Naive thymus-derived CD4-positive, alpha-beta T cell (primary cell): ENCODE results near the gene ZNF518A. TPM values are rescaled to one million over a fixed set of nuclear protein-coding genes. Genes with fewer than 3 reads are reported as not detected.

Experiments used
- ATAC-seq: fragments of 150-1000 bp; cut with Tn5 transposase; 2 replicates; pipeline ENCODE4 v1.10.0; 2021; ENCODE audit warnings: mild to moderate bottlenecking, moderate library complexity
- CTCF ChIA-PET: fragments of 350-600 bp; sonication (Branson Sonifier 250); formaldehyde crosslinking; loops from one replicate; lab custom pipeline; 2021; ENCODE audit warnings: antibody characterized with exemption; lab: Charles Lee
- POLR2A ChIA-PET: fragments of 350-600 bp; sonication (Branson Sonifier 250); formaldehyde crosslinking; loops from one replicate; lab custom pipeline; 2021; ENCODE audit warnings: antibody characterized with exemption, inconsistent platforms; lab: Charles Lee
- DNase-seq, 9 donors: peaks; one replicate each; pipeline versions ENCODE4 v3.0.0 to v3.0.0-alpha.2; 2020 to 2022; ENCODE audit warnings: mixed read lengths in 1 of 9
- H3K27ac ChIP-seq: one replicate; pipeline ENCODE4 v1.7.0; 2013; ENCODE audit warnings: mild to moderate bottlenecking, low read depth, low read length, moderate library complexity
- H3K27me3 ChIP-seq, 2 donors: one replicate each; pipeline ENCODE4 v1.7.0; 2013; ENCODE audit warnings: low read length in 2 of 2, mild to moderate bottlenecking in 2 of 2, moderate library complexity in 2 of 2; ENCODE audit not compliant: control insufficient read depth in 2 of 2, insufficient read depth in 2 of 2
- H3K36me3 ChIP-seq, 3 experiments: 1 replicate in 2 of 3; 2 replicates in 1 of 3; pipeline ENCODE4 v1.7.0; 2013; ENCODE audit warnings: low read length in 3 of 3, mild to moderate bottlenecking in 3 of 3, moderate library complexity in 1 of 3; ENCODE audit not compliant: insufficient read depth in 3 of 3, control insufficient read depth in 2 of 3
- H3K4me1 ChIP-seq, 2 donors: one replicate each; pipeline ENCODE4 v1.7.0; 2013; ENCODE audit warnings: low read length in 2 of 2, mild to moderate bottlenecking in 2 of 2, moderate library complexity in 1 of 2; ENCODE audit not compliant: control insufficient read depth in 2 of 2, insufficient read depth in 2 of 2
- H3K4me3 ChIP-seq: 2 replicates; pipeline ENCODE4 v1.7.0; 2013; ENCODE audit warnings: mild to moderate bottlenecking, low read length
- H3K9me3 ChIP-seq, 3 experiments: 1 replicate in 2 of 3; 2 replicates in 1 of 3; pipeline ENCODE4 v1.7.0; 2013; ENCODE audit warnings: low read length in 3 of 3; ENCODE audit not compliant: control insufficient read depth in 2 of 3
- H3K27ac Mint-ChIP-seq, 9 donors: one replicate each; pipeline ENCODE4 v1.8.0; 2020 to 2022; ENCODE audit warnings: mixed read lengths in 9 of 9, mild to moderate bottlenecking in 8 of 9, moderate library complexity in 5 of 9, inconsistent platforms in 2 of 9
- H3K27me3 Mint-ChIP-seq, 5 donors: one replicate each; pipeline ENCODE4 v1.8.0; 2021 to 2022; ENCODE audit warnings: mixed read lengths in 5 of 5, mild to moderate bottlenecking in 1 of 5
- H3K36me3 Mint-ChIP-seq, 5 donors: one replicate each; pipeline ENCODE4 v1.8.0; 2020 to 2022; ENCODE audit warnings: mixed read lengths in 5 of 5, mild to moderate bottlenecking in 3 of 5, inconsistent platforms in 1 of 5
- H3K4me1 Mint-ChIP-seq, 7 donors: one replicate each; pipeline ENCODE4 v1.8.0; 2020 to 2022; ENCODE audit warnings: mixed read lengths in 7 of 7, mild to moderate bottlenecking in 3 of 7, inconsistent platforms in 1 of 7
- H3K4me3 Mint-ChIP-seq, 10 donors: one replicate each; pipeline ENCODE4 v1.8.0; 2020 to 2022; ENCODE audit warnings: mild to moderate bottlenecking in 10 of 10, mixed read lengths in 10 of 10, moderate library complexity in 6 of 10, inconsistent platforms in 2 of 10
- H3K9me3 Mint-ChIP-seq, 11 donors: one replicate each; pipeline ENCODE4 v1.8.0; 2020 to 2022; ENCODE audit warnings: mixed read lengths in 11 of 11, mild to moderate bottlenecking in 4 of 11, inconsistent platforms in 1 of 11, moderate library complexity in 1 of 11
- intact Hi-C, 2 donors: fragments of 100-400 bp; cut with micrococcal nuclease; formaldehyde crosslinking; loops; one replicate each; pipeline ENCODE4 v1.15.1; 2023
- polyA plus RNA-seq, 2 donors: library from polyadenylated mRNA; unstranded; fragments of 300-500 nt; fragmentation: Illumina TruSeq; gene quantifications; one replicate each; pipeline ENCODE4 v1.2.3, GENCODE V29; 2021
- total RNA-seq, 6 experiments: library from RNA in 5 of 6; stranded (reverse) in 5 of 6; gene quantifications; 1 replicate in 5 of 6; 2 replicates in 1 of 6; pipeline ENCODE4 v1.2.3 and lab custom pipeline; 2021 to 2026

The ZNF518A gene, protein sequence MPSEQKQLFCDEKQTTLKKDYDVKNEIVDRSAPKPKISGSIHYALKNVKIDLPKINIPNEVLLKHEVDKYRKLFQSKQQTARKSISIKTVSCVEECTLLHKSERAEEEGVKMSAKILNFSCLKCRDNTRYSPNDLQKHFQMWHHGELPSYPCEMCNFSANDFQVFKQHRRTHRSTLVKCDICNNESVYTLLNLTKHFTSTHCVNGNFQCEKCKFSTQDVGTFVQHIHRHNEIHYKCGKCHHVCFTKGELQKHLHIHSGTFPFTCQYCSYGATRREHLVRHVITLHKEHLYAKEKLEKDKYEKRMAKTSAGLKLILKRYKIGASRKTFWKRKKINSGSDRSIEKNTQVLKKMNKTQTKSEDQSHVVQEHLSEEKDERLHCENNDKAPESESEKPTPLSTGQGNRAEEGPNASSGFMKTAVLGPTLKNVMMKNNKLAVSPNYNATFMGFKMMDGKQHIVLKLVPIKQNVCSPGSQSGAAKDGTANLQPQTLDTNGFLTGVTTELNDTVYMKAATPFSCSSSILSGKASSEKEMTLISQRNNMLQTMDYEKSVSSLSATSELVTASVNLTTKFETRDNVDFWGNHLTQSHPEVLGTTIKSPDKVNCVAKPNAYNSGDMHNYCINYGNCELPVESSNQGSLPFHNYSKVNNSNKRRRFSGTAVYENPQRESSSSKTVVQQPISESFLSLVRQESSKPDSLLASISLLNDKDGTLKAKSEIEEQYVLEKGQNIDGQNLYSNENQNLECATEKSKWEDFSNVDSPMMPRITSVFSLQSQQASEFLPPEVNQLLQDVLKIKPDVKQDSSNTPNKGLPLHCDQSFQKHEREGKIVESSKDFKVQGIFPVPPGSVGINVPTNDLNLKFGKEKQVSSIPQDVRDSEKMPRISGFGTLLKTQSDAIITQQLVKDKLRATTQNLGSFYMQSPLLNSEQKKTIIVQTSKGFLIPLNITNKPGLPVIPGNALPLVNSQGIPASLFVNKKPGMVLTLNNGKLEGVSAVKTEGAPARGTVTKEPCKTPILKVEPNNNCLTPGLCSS (N-terminal part only)
- total RNA-seq (10 to 100 TPM; 17.6 to 25.1 (median 21.5) TPM), polyA plus RNA-seq (10 to 100 TPM in 1 of 2 donors, 1 to 10 TPM in 1; 7.1 to 17.6 TPM), total RNA-seq (lab: John Stamatoyannopoulos, UW) (56.1 reads per million, percentile 74 among the genes with 10 or more reads in this experiment)

DNA sequence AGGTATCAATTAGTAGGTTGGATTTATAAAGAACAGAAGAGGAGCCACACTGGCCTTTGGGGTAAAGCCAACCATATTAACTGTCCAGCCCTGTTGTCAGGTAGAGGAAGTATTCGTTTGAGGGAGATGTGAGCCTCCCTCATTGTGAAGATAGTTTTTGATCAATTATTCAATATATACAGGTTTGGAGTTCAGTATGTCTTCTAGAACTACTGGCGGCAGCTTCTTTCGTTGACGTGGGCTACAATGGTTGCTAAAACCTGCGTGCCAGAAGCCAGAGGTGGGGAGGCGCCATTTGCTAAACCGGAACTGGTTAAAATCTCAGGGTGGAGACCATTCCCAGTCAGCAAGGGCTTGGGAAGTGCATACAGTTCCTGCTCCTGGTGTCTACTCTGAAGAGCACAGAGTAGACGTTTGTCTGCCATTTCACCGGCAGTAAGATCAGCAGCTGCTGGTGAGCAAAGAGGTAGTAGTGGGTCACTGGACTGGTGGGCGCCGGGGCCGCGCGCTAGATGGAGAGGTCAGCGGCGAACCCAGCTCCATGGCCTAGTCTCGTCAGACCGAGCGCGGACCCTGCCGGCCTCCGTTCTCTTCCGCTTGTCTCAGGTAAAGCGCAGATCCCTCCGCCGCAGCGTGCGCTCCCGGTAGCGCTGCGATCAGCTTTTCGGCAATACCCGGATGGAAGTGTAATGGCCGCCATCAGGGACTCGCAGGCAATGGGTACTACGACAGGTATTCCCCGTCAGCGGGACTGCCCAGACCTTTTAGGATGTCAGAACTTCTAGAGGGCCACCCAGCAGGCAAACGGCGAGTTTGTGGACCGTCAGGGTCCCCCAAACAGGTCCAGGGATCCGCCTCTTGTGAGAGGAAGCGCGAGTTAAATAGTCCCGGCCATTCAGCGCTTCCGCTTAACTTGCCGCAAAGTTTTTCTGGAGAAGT lies at the start of gene ZNF518A:
ZNF518A (plus strand) TSS at position 911 of the 939 bp plus-strand sequence. CDS start 26,026 bp downstream, outside the sequence.
- DNase-seq: peak; percentile 86 to 96 (median 94)
- peaks cover 7 to 35% (median 32%) of the 10 kb centered on the region in 7 donors for H3K4me1 Mint-ChIP-seq
- H3K27ac ChIP-seq: peak within 1 kb of the TSS; percentile 97
- peaks cover 0 to 32% (median 12%) of the 10 kb centered on the region in 11 donors for H3K9me3 Mint-ChIP-seq
- ChIA-PET CTCF (interaction anchor here (0.6 to 2.0 kb wide), 4 partner anchors 11 to 82 kb away, joined by 3 to 20 read pairs (median 6); no protein-coding TSS in a partner anchor), POLR2A (interaction anchor here (0.7 to 2.4 kb wide), 15 partner anchors 8 to 568 kb away, joined by 3 to 158 read pairs (median 4); partner anchors contain the start of genes CCNJ and TCTN3)
- H3K36me3 Mint-ChIP-seq: peaks cover 4 to 32% (median 19%) of the 10 kb centered on the region in 5 donors
- peak within 1 kb of the TSS; percentile 97 to 100 (median 99) for H3K27ac Mint-ChIP-seq
- H3K4me3 Mint-ChIP-seq: peak within 1 kb of the TSS; percentile 79 to 98 (median 94)
- H3K4me1 ChIP-seq: peaks cover 6 to 20% of the 10 kb centered on the region in 2 donors
- H3K36me3 ChIP-seq: peaks cover 0 to 26% (median 4%) of the 10 kb centered on the region in 3 experiments
- H3K27me3 ChIP-seq: peaks cover 0 to 8% of the 10 kb centered on the region in 2 donors
- peak within 1 kb of the TSS; percentile 88 for H3K4me3 ChIP-seq
- H3K9me3 ChIP-seq: no peaks in the 10 kb centered on the region
- peaks cover 30 to 46% (median 39%) of the 10 kb centered on the region in 5 donors for H3K27me3 Mint-ChIP-seq
- peak; percentile 90 for ATAC-seq
- intact Hi-C loops: loop anchor here (1.0 to 10.0 kb wide), 15 partner anchors 39 to 2005 kb away; partner anchors contain the start of genes TM9SF3 (in 2 of the 2), ALDH18A1 (in 1 of the 2), CC2D2B (in 1 of the 2) and CCNJ (in 1 of the 2)

- intact Hi-C loops: no loop called here
- H3K9me3 ChIP-seq: no peaks in the 10 kb centered on the region
- H3K4me1 Mint-ChIP-seq: peaks cover 0 to 15% (median 0%) of the 10 kb centered on the region in 7 donors
- ChIA-PET CTCF (no interaction called here), POLR2A (interaction anchor here (0.6 to 2.0 kb wide), 2 partner anchors 48 to 65 kb away, joined by 3 to 5 read pairs; partner anchors contain the start of gene ZNF518A)
- H3K4me1 ChIP-seq: no peaks in the 10 kb centered on the region
- H3K36me3 ChIP-seq: no peaks in the 10 kb centered on the region
- H3K9me3 Mint-ChIP-seq: no peaks in the 10 kb centered on the region
- DNase-seq: no peak
- no peaks in the 10 kb centered on the region for H3K27me3 ChIP-seq
- peaks cover 17 to 58% (median 41%) of the 10 kb centered on the region in 5 donors for H3K36me3 Mint-ChIP-seq
- no peak overlapping the region for H3K4me3 Mint-ChIP-seq
- no peak for ATAC-seq
- no peak overlapping the region for H3K4me3 ChIP-seq
- no peaks in the 10 kb centered on the region for H3K27me3 Mint-ChIP-seq
- H3K27ac ChIP-seq: no peak overlapping the region
- H3K27ac Mint-ChIP-seq: no peak overlapping the region
Observed at GRCh38 chr10:96082153-96082552, 47.9 kb upstream of the ZNF518A start.

DNA sequence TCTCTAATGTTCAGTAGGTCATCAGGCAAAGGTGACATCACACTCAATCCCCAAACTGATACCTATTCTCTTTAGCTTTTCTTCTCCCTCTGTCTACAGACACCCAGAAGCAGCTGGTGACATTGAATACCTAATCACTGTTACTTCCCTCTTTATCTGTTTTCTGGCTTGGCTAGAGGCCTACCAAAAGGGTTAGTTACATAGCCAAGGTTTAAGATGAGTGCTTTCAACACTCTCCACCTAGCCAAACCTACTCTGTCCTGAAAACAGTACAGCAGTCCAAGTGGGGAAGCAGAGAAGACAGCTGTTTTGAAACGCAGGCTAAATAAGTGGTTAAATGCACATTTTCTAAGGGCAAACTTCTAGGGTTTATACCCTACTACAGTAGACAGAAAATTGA lies 47.3 kb upstream of the ZNF518A start:
- H3K27ac ChIP-seq: no peak overlapping the region
- ChIA-PET POLR2A (interaction anchor here (2.0 kb wide), 1 partner anchor 47 kb away, joined by 5 read pairs; the partner anchor contains the start of gene ZNF518A), CTCF (no interaction called here)
- H3K27me3 ChIP-seq: no peaks in the 10 kb centered on the region
- no peak overlapping the region for H3K4me3 ChIP-seq
- H3K27me3 Mint-ChIP-seq: no peaks in the 10 kb centered on the region
- no peaks in the 10 kb centered on the region for H3K9me3 Mint-ChIP-seq
- intact Hi-C loops: no loop called here
- H3K27ac Mint-ChIP-seq: no peak overlapping the region
- H3K4me3 Mint-ChIP-seq: no peak overlapping the region
- H3K36me3 ChIP-seq: no peaks in the 10 kb centered on the region
- DNase-seq (no peak), ATAC-seq (no peak)
- peaks cover 18 to 55% (median 38%) of the 10 kb centered on the region in 5 donors for H3K36me3 Mint-ChIP-seq
- H3K9me3 ChIP-seq: no peaks in the 10 kb centered on the region
- peaks cover 0 to 15% (median 0%) of the 10 kb centered on the region in 7 donors for H3K4me1 Mint-ChIP-seq
- no peaks in the 10 kb centered on the region for H3K4me1 ChIP-seq

DNA sequence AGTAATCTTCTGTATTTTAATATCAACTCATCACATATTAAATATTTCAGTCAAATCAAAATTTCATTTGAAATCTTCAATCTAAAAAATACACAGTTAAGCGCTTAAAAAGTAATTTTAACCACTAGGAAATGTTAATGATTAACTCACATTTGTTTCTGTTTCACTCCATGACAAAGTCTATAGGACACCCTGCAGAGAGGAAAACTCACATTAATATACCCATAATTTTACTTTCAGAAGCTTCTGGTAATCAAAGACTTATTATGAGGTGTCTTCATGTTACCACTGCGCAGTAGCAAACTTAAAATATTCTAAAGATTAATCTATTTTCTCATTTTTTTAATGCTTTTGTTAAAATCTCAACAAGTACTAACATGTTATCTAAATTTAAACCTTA lies 41.0 kb upstream of the ZNF518A start:
- H3K27ac ChIP-seq: no peak overlapping the region
- intact Hi-C loops: loop anchor here (1.0 kb wide), 2 partner anchors 10 to 433 kb away; partner anchors contain the start of gene ALDH18A1 (in 1 of the 2)
- H3K27me3 Mint-ChIP-seq: peaks cover 22 to 28% (median 23%) of the 10 kb centered on the region in 5 donors

More for the DNA sequence above, 41.0 kb upstream of the ZNF518A start:
- ATAC-seq: no peak
- peaks cover 3 to 4% of the 10 kb centered on the region in 2 donors for H3K27me3 ChIP-seq
- no peaks in the 10 kb centered on the region for H3K9me3 ChIP-seq
- ChIA-PET CTCF (interaction anchor here (1.3 to 2.2 kb wide), 3 partner anchors 12 to 44 kb away, joined by 3 to 20 read pairs (median 5); partner anchors contain the start of gene ZNF518A), POLR2A (interaction anchor here (0.7 to 4.0 kb wide), 13 partner anchors 9 to 762 kb away, joined by 3 to 158 read pairs (median 4); partner anchors contain the start of genes CCNJ, DNTT, TCTN3 and ZNF518A)
- H3K4me1 Mint-ChIP-seq: peaks cover 0 to 15% (median 14%) of the 10 kb centered on the region in 7 donors
- DNase-seq: no peak
- peak overlapping the region; percentile 73 to 98 (median 94) for H3K4me3 Mint-ChIP-seq
- peaks cover 0 to 4% (median 0%) of the 10 kb centered on the region in 3 experiments for H3K36me3 ChIP-seq
- H3K9me3 Mint-ChIP-seq: peaks cover 0 to 18% (median 6%) of the 10 kb centered on the region in 11 donors
- H3K36me3 Mint-ChIP-seq: peaks cover 7 to 27% (median 13%) of the 10 kb centered on the region in 5 donors
- peaks cover 4 to 8% of the 10 kb centered on the region in 2 donors for H3K4me1 ChIP-seq
- H3K27ac Mint-ChIP-seq: peak overlapping the region; percentile 67 to 99 (median 98)
- H3K4me3 ChIP-seq: peak overlapping the region; percentile 99
